Activated CD8-positive, alpha-beta memory T cell treated with anti-CD3 and anti-CD28 coated beads, Interleukin-2, amount 50 U/mL, for 4 hours (primary cell): ENCODE data around the gene OR1A1.
"Not testable (repeated sequence)": the region's sequence is repeated elsewhere in the genome, so short reads cannot be mapped to it uniquely, and the experiment has no call there.

Source experiments
- DNase-seq: peaks from one replicate; pipeline ENCODE4 v3.0.0-alpha.2; 2020

The OR1A1 gene

GRCh38 chr17:3207367-3207766 is at the start of gene OR1A1:
Gene OR1A1 (plus strand): TSS chr17:3207667. CDS start chr17:3215621, 7,954 bp downstream.
- no peak for DNase-seq

- no peak for DNase-seq
Measured at GRCh38 chr17:3167574-3167973, 39.9 kb upstream of the OR1A1 start.

- DNase-seq: no peak
Measured at GRCh38 chr17:3189961-3190360, 17.5 kb upstream of the OR1A1 start.

GRCh38 chr17:3197219-3197618 is 10.2 kb upstream of the OR1A1 start, which contains the start of gene OR1A2:
Gene OR1A2 (plus strand): TSS chr17:3197519. CDS start chr17:3197519, 0 bp downstream.
- no peak for DNase-seq

GRCh38 chr17:3208484-3208883 is 1.0 kb downstream of the OR1A1 start:
- DNase-seq: no peak

GRCh38 chr17:3213001-3213400 is 5.5 kb downstream of the OR1A1 start:
- no peak for DNase-seq

GRCh38 chr17:3213587-3213986 is 6.1 kb downstream of the OR1A1 start:
- no peak for DNase-seq

- not testable (repeated sequence) for DNase-seq
Measured at GRCh38 chr17:3219978-3220377, 12.5 kb downstream of the OR1A1 start.

GRCh38 chr17:3221850-3222249 is 14.4 kb downstream of the OR1A1 start:
- no peak for DNase-seq

GRCh38 chr17:3222505-3222904 is 15.0 kb downstream of the OR1A1 start:
- no peak for DNase-seq

GRCh38 chr17:3224721-3225352 is 17.4 kb downstream of the OR1A1 start:
- not testable (repeated sequence) for DNase-seq

- not testable (repeated sequence) for DNase-seq
Measured at GRCh38 chr17:3232300-3232699, 24.8 kb downstream of the OR1A1 start.

- not testable (repeated sequence) for DNase-seq
Measured at GRCh38 chr17:3238685-3239084, 31.2 kb downstream of the OR1A1 start.

- DNase-seq: not testable (repeated sequence)
Measured at GRCh38 chr17:3241044-3241443, 33.6 kb downstream of the OR1A1 start.

GRCh38 chr17:3244841-3245240 is 37.4 kb downstream of the OR1A1 start:
- DNase-seq: not testable (repeated sequence)

- not testable (repeated sequence) for DNase-seq
Measured at GRCh38 chr17:3249013-3249412, 41.5 kb downstream of the OR1A1 start.

GRCh38 chr17:3256575-3256974 is 49.1 kb downstream of the OR1A1 start:
- no peak for DNase-seq

GRCh38 chr17:3260163-3260562 is 52.7 kb downstream of the OR1A1 start:
- DNase-seq: no peak

GRCh38 chr17:3260600-3260999 is 53.1 kb downstream of the OR1A1 start:
- DNase-seq: no peak
